ENCODE measurements around the gene SMYD2. TPM values are rescaled to one million over a fixed set of nuclear protein-coding genes. Genes with fewer than 3 reads are reported as not detected.

The SMYD2 gene
- total RNA-seq, 4 donors from 2014 or later, result 10.5 to 23.7 (median 15.0) TPM

DNA sequence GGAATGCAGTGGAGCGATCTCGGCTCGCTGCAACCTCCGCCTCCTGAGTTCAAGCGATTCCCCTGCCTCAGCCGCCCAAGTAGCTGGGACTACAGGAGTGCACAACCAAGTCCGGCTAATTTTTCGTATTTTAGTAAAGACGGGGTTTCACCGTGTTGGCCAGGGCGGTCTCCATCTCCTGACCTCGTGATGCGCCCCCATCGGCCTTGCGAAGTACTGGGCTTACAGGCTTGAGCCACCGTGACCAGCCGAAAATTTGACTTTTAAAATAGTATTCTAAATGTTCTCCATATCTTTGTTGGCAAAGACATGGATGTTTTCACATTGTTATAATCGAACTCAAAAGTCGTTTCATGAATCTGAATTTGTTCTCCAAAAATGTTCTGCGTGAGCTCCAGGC is 36.7 kb upstream of the SMYD2 start:
- no peak for TF ChIP-seq EP300 (IDR thresholded peaks at IDR 0.05)
- no peak overlapping the region for H3K4me3 ChIP-seq
- DNase-seq (ENCODE audit: low spot score in 2 of 2), result no peak
- no peak overlapping the region for H3K27ac ChIP-seq
- 93 to 95% methylated on average over 20 of the region's 20 CpGs for WGBS, 2 donors
- H3K36me3 ChIP-seq, result no peaks in the 10 kb centered on the region
- H3K9me3 ChIP-seq, result no peaks in the 10 kb centered on the region
- no peaks in the 10 kb centered on the region for H3K27me3 ChIP-seq
- H3K4me1 ChIP-seq, result no peaks in the 10 kb centered on the region

DNA sequence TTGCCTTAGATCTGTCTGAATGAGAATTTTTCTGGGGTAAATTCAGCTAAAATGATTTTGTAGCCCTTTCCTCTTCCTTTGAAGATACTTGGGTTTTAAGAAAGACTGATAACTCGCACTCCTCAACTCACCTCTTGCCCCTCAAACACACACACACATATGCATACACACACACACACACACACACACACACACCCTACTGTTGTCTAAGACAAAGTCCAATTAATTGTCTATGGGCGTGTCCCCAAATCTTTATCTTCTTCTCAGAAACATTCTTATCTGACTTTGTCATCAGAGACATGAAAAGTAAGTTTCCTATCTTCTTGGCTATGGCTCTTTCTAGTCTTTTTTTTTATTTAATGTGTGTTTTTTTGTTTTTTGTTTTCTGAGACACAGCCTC is 36.1 kb upstream of the SMYD2 start:
- TF ChIP-seq EP300 (IDR thresholded peaks at IDR 0.05) (no peak), POLR2A (IDR thresholded peaks at IDR 0.05) (no peak)
- TF ChIP-seq, protein P1, sequence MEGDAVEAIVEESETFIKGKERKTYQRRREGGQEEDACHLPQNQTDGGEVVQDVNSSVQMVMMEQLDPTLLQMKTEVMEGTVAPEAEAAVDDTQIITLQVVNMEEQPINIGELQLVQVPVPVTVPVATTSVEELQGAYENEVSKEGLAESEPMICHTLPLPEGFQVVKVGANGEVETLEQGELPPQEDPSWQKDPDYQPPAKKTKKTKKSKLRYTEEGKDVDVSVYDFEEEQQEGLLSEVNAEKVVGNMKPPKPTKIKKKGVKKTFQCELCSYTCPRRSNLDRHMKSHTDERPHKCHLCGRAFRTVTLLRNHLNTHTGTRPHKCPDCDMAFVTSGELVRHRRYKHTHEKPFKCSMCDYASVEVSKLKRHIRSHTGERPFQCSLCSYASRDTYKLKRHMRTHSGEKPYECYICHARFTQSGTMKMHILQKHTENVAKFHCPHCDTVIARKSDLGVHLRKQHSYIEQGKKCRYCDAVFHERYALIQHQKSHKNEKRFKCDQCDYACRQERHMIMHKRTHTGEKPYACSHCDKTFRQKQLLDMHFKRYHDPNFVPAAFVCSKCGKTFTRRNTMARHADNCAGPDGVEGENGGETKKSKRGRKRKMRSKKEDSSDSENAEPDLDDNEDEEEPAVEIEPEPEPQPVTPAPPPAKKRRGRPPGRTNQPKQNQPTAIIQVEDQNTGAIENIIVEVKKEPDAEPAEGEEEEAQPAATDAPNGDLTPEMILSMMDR (IDR thresholded peaks at IDR 0.05), result no peak
- Histone ChIP-seq H3K4me1 (no peaks in the 10 kb centered on the region), H3K27me3 (no peaks in the 10 kb centered on the region), H3K36me3 (no peaks in the 10 kb centered on the region), H3K27ac (no peak overlapping the region), H3K4me3 (no peak overlapping the region), H3K9me3 (no peaks in the 10 kb centered on the region)
- WGBS, 2 donors, result 77 to 85% methylated on average over 2 of the region's 2 CpGs
- DNase-seq (ENCODE audit: low spot score in 2 of 2), result no peak

- TF ChIP-seq EP300 (IDR thresholded peaks at IDR 0.05) (no peak), POLR2A (IDR thresholded peaks at IDR 0.05) (no peak)
- TF ChIP-seq, protein P1 (IDR thresholded peaks at IDR 0.05), result no peak
- H3K4me1 ChIP-seq, result no peaks in the 10 kb centered on the region
- H3K9me3 ChIP-seq, result no peaks in the 10 kb centered on the region
- no peaks in the 10 kb centered on the region for H3K36me3 ChIP-seq
- no peak for DNase-seq (ENCODE audit: low spot score in 2 of 2)
- no peak overlapping the region for H3K27ac ChIP-seq
- H3K4me3 ChIP-seq, result no peak overlapping the region
- no peaks in the 10 kb centered on the region for H3K27me3 ChIP-seq
- 82 to 85% methylated on average over 8 of the region's 8 CpGs for WGBS, 2 donors
Measured at GRCh38 chr1:214247501-214248041, 33.4 kb upstream of the SMYD2 start.

DNA sequence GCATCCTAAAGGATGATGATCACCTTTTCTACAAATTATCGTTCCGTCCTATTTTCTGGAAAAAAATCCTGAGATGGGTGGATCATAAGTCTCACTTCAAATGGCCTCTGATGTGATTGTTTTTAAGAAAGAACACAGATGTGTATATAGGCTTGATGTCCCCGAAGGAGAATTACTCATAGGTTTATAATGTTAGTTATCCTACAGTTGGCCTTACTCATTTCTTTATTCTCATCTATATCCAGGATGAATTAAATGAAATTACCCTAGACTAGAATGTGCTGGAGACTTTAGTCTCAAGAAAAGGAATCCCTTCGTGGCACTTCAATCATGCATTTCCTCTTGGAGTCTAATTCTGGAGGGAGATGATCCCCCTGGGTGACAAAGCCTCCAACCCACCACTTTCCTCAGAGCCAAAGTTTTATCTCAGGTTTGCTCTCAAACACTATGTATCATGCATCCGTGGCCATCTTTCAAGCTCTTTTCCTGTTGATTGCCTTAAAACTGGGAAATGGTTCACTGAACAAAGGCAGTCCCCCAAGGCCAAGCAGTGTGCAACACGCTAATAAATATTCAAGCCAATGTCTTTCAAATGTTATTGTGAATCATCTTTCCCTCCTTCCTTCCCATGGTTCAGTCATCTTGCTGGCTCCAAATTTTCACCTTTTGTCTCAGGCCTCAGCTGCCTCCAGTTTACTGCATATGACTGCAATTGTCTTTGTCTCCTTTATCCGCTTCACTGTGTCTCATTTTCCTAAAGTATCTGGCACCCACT is 32.5 kb upstream of the SMYD2 start:
- WGBS, 2 donors, result 67 to 69% methylated on average over 7 of the region's 7 CpGs
- no peak overlapping the region for H3K27ac ChIP-seq
- no peaks in the 10 kb centered on the region for H3K9me3 ChIP-seq
- no peak overlapping the region for H3K4me3 ChIP-seq
- H3K27me3 ChIP-seq, result no peaks in the 10 kb centered on the region
- no peaks in the 10 kb centered on the region for H3K36me3 ChIP-seq
- TF ChIP-seq, protein P1 (IDR thresholded peaks at IDR 0.05), result no peak
- TF ChIP-seq POLR2A (IDR thresholded peaks at IDR 0.05) (no peak), EP300 (IDR thresholded peaks at IDR 0.05) (no peak)
- H3K4me1 ChIP-seq, result no peaks in the 10 kb centered on the region
- no peak for DNase-seq (ENCODE audit: low spot score in 2 of 2)

DNA sequence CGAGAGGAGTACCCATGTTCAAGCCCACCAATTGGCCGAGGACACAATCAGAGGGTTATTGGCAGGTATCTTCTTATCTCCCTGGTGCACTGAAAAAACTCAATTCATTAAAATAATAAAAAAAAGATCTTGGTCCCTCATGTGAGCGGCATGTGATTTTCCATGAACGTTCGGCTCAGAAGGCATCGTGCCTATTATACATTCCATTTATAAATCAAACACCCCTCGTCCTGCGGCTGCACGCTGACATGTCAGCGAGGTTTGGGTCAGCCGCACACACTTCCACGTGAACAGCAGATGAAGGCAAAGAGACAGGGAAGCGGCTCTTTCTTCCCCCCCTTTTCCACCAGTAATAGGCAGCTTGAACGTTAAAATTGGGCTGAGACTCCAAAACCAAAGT is 31.3 kb upstream of the SMYD2 start:
- Histone ChIP-seq H3K27me3 (no peaks in the 10 kb centered on the region), H3K36me3 (no peaks in the 10 kb centered on the region), H3K9me3 (no peaks in the 10 kb centered on the region), H3K4me1 (no peaks in the 10 kb centered on the region), H3K4me3 (no peak overlapping the region), H3K27ac (no peak overlapping the region)
- no peak for TF ChIP-seq POLR2A (IDR thresholded peaks at IDR 0.05)
- TF ChIP-seq, protein P1 (IDR thresholded peaks at IDR 0.05), result no peak
- no peak for TF ChIP-seq EP300 (IDR thresholded peaks at IDR 0.05)
- no peak for DNase-seq (ENCODE audit: low spot score in 2 of 2)
- 93 to 96% methylated on average over 14 of the region's 14 CpGs for WGBS, 2 donors
